B cell (primary cell): ENCODE data around the gene GFOD2. TPM values are rescaled to one million over a fixed set of nuclear protein-coding genes. Genes with fewer than 3 reads are reported as not detected.

Source experiments
- ATAC-seq: fragments of 200-7000 bp; cut with Tn5 transposase; one replicate; pipeline ENCODE4 v1.10.0; 2021; ENCODE audit warnings: low read depth, mild to moderate bottlenecking, moderate number of reproducible peaks, moderate library complexity
- CTCF ChIA-PET: fragments of 350-600 bp; sonication (Branson Sonifier 250); formaldehyde crosslinking; loops from one replicate; lab custom pipeline; 2021; ENCODE audit warnings: antibody characterized with exemption, inconsistent platforms; lab: Charles Lee
- POLR2A ChIA-PET: fragments of 350-600 bp; sonication (Branson Sonifier 250); formaldehyde crosslinking; loops from one replicate; lab custom pipeline; 2021; ENCODE audit warnings: antibody characterized with exemption; lab: Charles Lee
- DNase-seq: peaks from one replicate; pipeline ENCODE4 v3.0.0; 2013
- H2AFZ ChIP-seq: 2 replicates; pipeline ENCODE4 v1.6.1; 2012; ENCODE audit warnings: mild to moderate bottlenecking, low read depth, low read length; ENCODE audit not compliant: insufficient read depth, poor library complexity, severe bottlenecking
- H3K27ac ChIP-seq, 2 donors: 1 replicate in 1 of 2; 2 replicates in 1 of 2; pipeline ENCODE4 v1.5.1; 2012 to 2013; ENCODE audit warnings: low read length in 2 of 2, mild to moderate bottlenecking in 2 of 2, moderate library complexity in 1 of 2
- H3K27me3 ChIP-seq, 4 experiments: fragments of 200-600 bp in 1 of 4; sonication (generic) in 1 of 4; replicated peaks in 1 of 4; 1 replicate in 2 of 4; 2 replicates in 2 of 4; pipeline versions ENCODE4 v1.6.1 to v1.7.0; 2013 to 2016; ENCODE audit warnings: low read length in 3 of 4, mild to moderate bottlenecking in 2 of 4, mixed read lengths in 1 of 4, moderate library complexity in 1 of 4; ENCODE audit not compliant: insufficient read depth in 4 of 4, control insufficient read depth in 3 of 4; ENCODE audit errors: control extremely low read depth in 1 of 4
- H3K36me3 ChIP-seq, 2 experiments: replicated peaks in 1 of 2; 1 replicate in 1 of 2; 2 replicates in 1 of 2; pipeline versions ENCODE4 v1.6.1 to v1.7.1; 2013; ENCODE audit warnings: low read length in 1 of 2; ENCODE audit not compliant: insufficient read depth in 2 of 2, control insufficient read depth in 1 of 2; ENCODE audit errors: control extremely low read depth in 1 of 2, extremely low read depth in 1 of 2
- H3K4me1 ChIP-seq, 2 donors: fragments of 200-600 bp in 1 of 2; sonication (generic) in 1 of 2; 1 replicate in 1 of 2; 2 replicates in 1 of 2; pipeline versions ENCODE4 v1.5.1 to v1.6.1; 2013 to 2017; ENCODE audit warnings: low read length in 2 of 2; ENCODE audit not compliant: control insufficient read depth in 2 of 2, insufficient read depth in 2 of 2
- H3K4me2 ChIP-seq: replicated peaks from 2 replicates; pipeline ENCODE3; 2012; ENCODE audit warnings: mild to moderate bottlenecking, low read depth, low read length; ENCODE audit not compliant: poor library complexity, severe bottlenecking
- H3K4me3 ChIP-seq, 5 experiments: fragments of 200-600 bp in 1 of 5; sonication (generic) in 1 of 5; 1 replicate in 3 of 5; 2 replicates in 2 of 5; pipeline versions ENCODE4 v1.5.1 to v1.7.0; 2011 to 2016; ENCODE audit warnings: low read length in 4 of 5, mild to moderate bottlenecking in 4 of 5, low read depth in 2 of 5, control low read depth in 1 of 5, moderate library complexity in 1 of 5; ENCODE audit not compliant: insufficient read depth in 1 of 5; ENCODE audit errors: control extremely low read depth in 1 of 5, extremely low read depth in 1 of 5
- H3K79me2 ChIP-seq: fragments of 200-600 bp; sonication (generic); one replicate; pipeline ENCODE4 v1.6.0; 2016; ENCODE audit warnings: low read length; ENCODE audit not compliant: control insufficient read depth, insufficient read depth
- H3K9ac ChIP-seq: fragments of 200-600 bp; sonication (generic); 2 replicates; pipeline ENCODE4 v1.6.1; 2017; ENCODE audit warnings: mild to moderate bottlenecking, low read length, moderate library complexity
- H3K9me3 ChIP-seq, 3 donors: one replicate each; pipeline versions ENCODE4 v1.6.1 to v1.7.1; 2013; ENCODE audit warnings: low read length in 2 of 3; ENCODE audit not compliant: control insufficient read depth in 2 of 3, insufficient read depth in 1 of 3; ENCODE audit errors: control extremely low read depth in 1 of 3
- H4K20me1 ChIP-seq: 2 replicates; pipeline ENCODE4 v1.6.0; 2012; ENCODE audit warnings: mild to moderate bottlenecking, low read length; ENCODE audit not compliant: insufficient read depth, control insufficient read depth, poor library complexity, severe bottlenecking
- H3K27ac Mint-ChIP-seq: one replicate; pipeline ENCODE4 v1.8.0; 2021; ENCODE audit warnings: mixed read lengths
- H3K27me3 Mint-ChIP-seq: one replicate; pipeline ENCODE4 v1.8.0; 2021; ENCODE audit warnings: mixed read lengths
- H3K4me1 Mint-ChIP-seq: one replicate; pipeline ENCODE4 v1.8.0; 2021; ENCODE audit warnings: mixed read lengths
- H3K4me3 Mint-ChIP-seq: one replicate; pipeline ENCODE4 v1.8.0; 2021; ENCODE audit warnings: mixed read lengths
- H3K9me3 Mint-ChIP-seq: one replicate; pipeline ENCODE4 v1.8.0; 2022; ENCODE audit warnings: mixed read lengths; ENCODE audit not compliant: insufficient read depth
- CTCF ChIP-seq: fragments of 200-600 bp; IDR thresholded peaks from one replicate; pipeline ENCODE4 v1.8.0; 2022; ENCODE audit warnings: antibody characterized with exemption, mild to moderate bottlenecking
- EZH2 ChIP-seq: IDR thresholded peaks from 2 replicates; pipeline ENCODE4 v1.6.1; 2012; ENCODE audit warnings: borderline replicate concordance, low read depth, mild to moderate bottlenecking, moderate library complexity, low read length; ENCODE audit not compliant: insufficient read depth, poor library complexity, severe bottlenecking
- WGBS: methylation state at CpG from one replicate; pipeline ENCODE4 v1.1.5; 2013; ENCODE audit warnings: missing lambda C conversion rate; ENCODE audit not compliant: insufficient coverage; 5-methylcytosine and 5-hydroxymethylcytosine counted together
- intact Hi-C: fragments of 100-400 bp; cut with micrococcal nuclease; formaldehyde crosslinking; loops from one replicate; pipeline ENCODE4 v1.10.0; 2022
- polyA plus RNA-seq: library from polyadenylated mRNA; depleted of rRNA; stranded (reverse); fragments of >200 nt; gene quantifications from 2 replicates; pipeline ENCODE4 v1.2.3, GENCODE V29; 2012
- total RNA-seq, 2 donors: library from RNA; stranded (reverse); fragments of 120-200 nt in 1 of 2; gene quantifications; 1 replicate in 1 of 2; 2 replicates in 1 of 2; pipeline versions ENCODE4 v1.2.3 to v1.2.4, GENCODE V29; 2013 to 2022

The GFOD2 gene
- total and polyA plus RNA-seq, 2 donors (not counting 1 experiment from before 2014, with no cell fraction given) = 11.9 to 18.2 TPM

GRCh38 chr16:67675999-67676398, 43.1 kb downstream of the GFOD2 start:
- ATAC-seq (no peak), DNase-seq (no peak)
- Histone ChIP-seq H3K9me3 (no peaks in the 10 kb centered on the region), H3K4me2 (no peak overlapping the region), H3K27me3 (no peaks in the 10 kb centered on the region), H2AFZ (no peak overlapping the region), H3K4me3 (no peak overlapping the region), H3K27ac (no peak overlapping the region), H4K20me1 (no peaks in the 10 kb centered on the region), H3K4me1 (peaks cover 7 to 17% of the 10 kb centered on the region in 2 donors), H3K79me2 (no peaks in the 10 kb centered on the region), H3K36me3 (no peaks in the 10 kb centered on the region), H3K9ac (no peak overlapping the region)
- H3K9me3 Mint-ChIP-seq = no peaks in the 10 kb centered on the region
- intact Hi-C loops = no loop called here
- POLR2A ChIA-PET = no interaction called here
- peaks cover 21% of the 10 kb centered on the region for H3K4me1 Mint-ChIP-seq
- no peaks in the 10 kb centered on the region for H3K27me3 Mint-ChIP-seq
- no peak overlapping the region for H3K4me3 Mint-ChIP-seq
- H3K27ac Mint-ChIP-seq = no peak overlapping the region
- CTCF ChIA-PET = interaction anchor here (1.7 kb wide), 2 partner anchors 141 to 285 kb away, joined by 3 to 5 read pairs; no protein-coding TSS in a partner anchor
- TF ChIP-seq CTCF (no peak), EZH2 (no peak)
- 100% methylated on average over 3 of the region's 7 CpGs for WGBS

GRCh38 chr16:67675579-67675935, 43.6 kb downstream of the GFOD2 start:
- TF ChIP-seq CTCF = no peak
- TF ChIP-seq EZH2 = no peak
- Histone ChIP-seq H2AFZ (no peak overlapping the region), H3K9ac (no peak overlapping the region), H4K20me1 (no peaks in the 10 kb centered on the region), H3K79me2 (no peaks in the 10 kb centered on the region), H3K4me2 (no peak overlapping the region), H3K27me3 (no peaks in the 10 kb centered on the region), H3K36me3 (no peaks in the 10 kb centered on the region), H3K27ac (no peak overlapping the region), H3K9me3 (no peaks in the 10 kb centered on the region), H3K4me1 (peaks cover 7 to 17% of the 10 kb centered on the region in 2 donors), H3K4me3 (no peak overlapping the region)
- Mint-ChIP-seq H3K27ac (no peak overlapping the region), H3K4me3 (no peak overlapping the region), H3K27me3 (no peaks in the 10 kb centered on the region), H3K4me1 (peaks cover 21% of the 10 kb centered on the region), H3K9me3 (no peaks in the 10 kb centered on the region)
- DNase-seq = no peak
- ChIA-PET CTCF (interaction anchor here (1.7 kb wide), 2 partner anchors 141 to 286 kb away, joined by 3 to 5 read pairs; no protein-coding TSS in a partner anchor), POLR2A (no interaction called here)
- ATAC-seq = no peak
- 99% methylated on average over 17 of the region's 17 CpGs for WGBS
- intact Hi-C loops = no loop called here
